ENCODE data around the gene FLT3. TPM values are rescaled to one million over a fixed set of nuclear protein-coding genes. Genes with fewer than 3 reads are reported as not detected.

FLT3 gene
- total RNA-seq, 1 donor from 2014 or later: not detected

DNA sequence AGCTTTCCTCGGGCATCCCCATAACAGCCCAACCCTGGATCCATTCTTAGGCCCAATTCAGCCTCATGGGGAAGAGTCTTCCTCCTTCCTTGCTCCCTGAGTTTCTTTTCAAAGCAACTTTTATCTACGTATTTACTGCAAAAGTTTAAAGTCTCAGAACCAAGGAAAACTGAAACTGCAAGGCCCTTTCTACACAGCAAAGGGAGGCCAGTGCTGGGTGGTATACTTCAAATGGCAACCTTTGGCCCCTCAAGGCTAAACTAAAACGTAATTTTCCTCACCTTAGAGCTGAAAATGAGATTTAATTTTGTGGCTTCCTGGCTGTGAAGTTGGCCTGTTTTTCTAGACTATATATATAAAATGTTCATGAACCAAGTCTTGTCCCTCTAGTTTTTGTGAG, 136.9 kb downstream of the FLT3 start:
- Mint-ChIP-seq H3K9me3 (ENCODE audit: unreplicated experiment) (no peaks in the 10 kb centered on the region), H3K36me3 (ENCODE audit: low read depth, unreplicated experiment) (peaks cover 5% of the 10 kb centered on the region), H3K4me3 (ENCODE audit: unreplicated experiment) (no peak overlapping the region), H3K4me1 (ENCODE audit: unreplicated experiment) (peaks cover 30% of the 10 kb centered on the region), H3K27ac (ENCODE audit: unreplicated experiment) (no peak overlapping the region), H3K27me3 (ENCODE audit: unreplicated experiment) (peaks cover 43% of the 10 kb centered on the region)
- DNase-seq (ENCODE audit: low spot score): no peak
- TF ChIP-seq, protein P1, sequence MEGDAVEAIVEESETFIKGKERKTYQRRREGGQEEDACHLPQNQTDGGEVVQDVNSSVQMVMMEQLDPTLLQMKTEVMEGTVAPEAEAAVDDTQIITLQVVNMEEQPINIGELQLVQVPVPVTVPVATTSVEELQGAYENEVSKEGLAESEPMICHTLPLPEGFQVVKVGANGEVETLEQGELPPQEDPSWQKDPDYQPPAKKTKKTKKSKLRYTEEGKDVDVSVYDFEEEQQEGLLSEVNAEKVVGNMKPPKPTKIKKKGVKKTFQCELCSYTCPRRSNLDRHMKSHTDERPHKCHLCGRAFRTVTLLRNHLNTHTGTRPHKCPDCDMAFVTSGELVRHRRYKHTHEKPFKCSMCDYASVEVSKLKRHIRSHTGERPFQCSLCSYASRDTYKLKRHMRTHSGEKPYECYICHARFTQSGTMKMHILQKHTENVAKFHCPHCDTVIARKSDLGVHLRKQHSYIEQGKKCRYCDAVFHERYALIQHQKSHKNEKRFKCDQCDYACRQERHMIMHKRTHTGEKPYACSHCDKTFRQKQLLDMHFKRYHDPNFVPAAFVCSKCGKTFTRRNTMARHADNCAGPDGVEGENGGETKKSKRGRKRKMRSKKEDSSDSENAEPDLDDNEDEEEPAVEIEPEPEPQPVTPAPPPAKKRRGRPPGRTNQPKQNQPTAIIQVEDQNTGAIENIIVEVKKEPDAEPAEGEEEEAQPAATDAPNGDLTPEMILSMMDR (IDR thresholded peaks at IDR 0.05; ENCODE audit: unreplicated experiment): no peak

DNA sequence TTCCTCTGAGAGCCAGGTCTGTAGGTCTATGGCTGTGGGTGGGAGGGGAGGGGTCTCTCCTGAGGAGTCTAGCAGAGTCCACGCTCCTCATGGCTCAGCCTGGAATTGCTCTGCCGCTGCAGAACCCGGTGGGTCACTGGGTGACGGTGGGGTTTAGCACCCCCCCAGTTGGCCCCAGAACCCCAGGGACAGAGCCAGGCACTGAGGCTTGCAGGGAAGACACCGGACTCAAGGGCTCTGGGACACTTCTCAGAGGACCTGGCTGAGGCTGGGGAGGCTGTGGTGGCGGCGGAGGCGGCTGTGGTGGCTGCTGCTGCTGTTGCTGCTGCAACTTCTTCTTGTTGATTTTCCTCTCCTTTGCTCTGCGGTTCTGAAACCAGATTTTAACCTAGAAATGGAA, 137.4 kb downstream of the FLT3 start:
- Mint-ChIP-seq H3K9me3 (ENCODE audit: unreplicated experiment) (no peaks in the 10 kb centered on the region), H3K36me3 (ENCODE audit: low read depth, unreplicated experiment) (peaks cover 5% of the 10 kb centered on the region), H3K27ac (ENCODE audit: unreplicated experiment) (no peak overlapping the region), H3K4me1 (ENCODE audit: unreplicated experiment) (peaks cover 29% of the 10 kb centered on the region), H3K4me3 (ENCODE audit: unreplicated experiment) (no peak overlapping the region), H3K27me3 (ENCODE audit: unreplicated experiment) (peaks cover 43% of the 10 kb centered on the region)
- TF ChIP-seq, protein P1 (IDR thresholded peaks at IDR 0.05; ENCODE audit: unreplicated experiment): no peak
- no peak for DNase-seq (ENCODE audit: low spot score)

DNA sequence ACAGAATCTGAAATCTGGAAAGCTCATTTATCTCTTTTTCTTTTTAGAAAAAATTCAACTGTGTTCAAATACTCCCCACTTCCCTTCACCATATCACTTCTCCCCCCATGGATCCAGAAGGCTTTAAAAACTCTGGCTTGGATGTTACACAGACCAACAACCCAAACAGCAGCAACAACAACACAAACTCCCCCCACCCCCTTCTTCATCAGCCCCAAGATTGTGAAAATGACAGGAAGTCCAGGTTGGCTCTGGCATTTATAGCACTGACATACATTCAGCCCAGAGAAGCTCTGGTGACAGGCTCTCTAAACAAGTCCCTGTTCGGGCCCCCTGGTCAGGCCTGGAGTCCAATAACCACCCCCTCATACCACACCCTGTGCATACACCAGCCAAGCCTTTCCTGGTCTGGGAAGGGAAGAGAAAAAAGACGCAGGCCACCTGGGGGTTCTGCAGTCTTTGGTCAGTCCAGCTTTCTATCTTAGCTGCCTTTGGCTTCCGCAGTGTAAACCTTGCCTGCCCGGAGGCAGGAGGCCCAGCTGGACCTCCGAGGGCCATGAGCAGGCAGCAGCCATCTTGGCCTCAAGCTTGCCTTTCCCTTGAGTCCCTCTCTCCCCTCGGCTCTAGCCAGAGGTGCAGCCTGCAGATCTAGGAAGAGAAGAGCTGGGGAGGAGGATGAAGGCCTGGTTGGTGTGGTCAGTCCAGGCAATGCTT, 138.1 kb downstream of the FLT3 start:
- Mint-ChIP-seq H3K27ac (ENCODE audit: unreplicated experiment) (no peak overlapping the region), H3K4me3 (ENCODE audit: unreplicated experiment) (no peak overlapping the region)
- DNase-seq (ENCODE audit: low spot score): peak; percentile 21

DNA sequence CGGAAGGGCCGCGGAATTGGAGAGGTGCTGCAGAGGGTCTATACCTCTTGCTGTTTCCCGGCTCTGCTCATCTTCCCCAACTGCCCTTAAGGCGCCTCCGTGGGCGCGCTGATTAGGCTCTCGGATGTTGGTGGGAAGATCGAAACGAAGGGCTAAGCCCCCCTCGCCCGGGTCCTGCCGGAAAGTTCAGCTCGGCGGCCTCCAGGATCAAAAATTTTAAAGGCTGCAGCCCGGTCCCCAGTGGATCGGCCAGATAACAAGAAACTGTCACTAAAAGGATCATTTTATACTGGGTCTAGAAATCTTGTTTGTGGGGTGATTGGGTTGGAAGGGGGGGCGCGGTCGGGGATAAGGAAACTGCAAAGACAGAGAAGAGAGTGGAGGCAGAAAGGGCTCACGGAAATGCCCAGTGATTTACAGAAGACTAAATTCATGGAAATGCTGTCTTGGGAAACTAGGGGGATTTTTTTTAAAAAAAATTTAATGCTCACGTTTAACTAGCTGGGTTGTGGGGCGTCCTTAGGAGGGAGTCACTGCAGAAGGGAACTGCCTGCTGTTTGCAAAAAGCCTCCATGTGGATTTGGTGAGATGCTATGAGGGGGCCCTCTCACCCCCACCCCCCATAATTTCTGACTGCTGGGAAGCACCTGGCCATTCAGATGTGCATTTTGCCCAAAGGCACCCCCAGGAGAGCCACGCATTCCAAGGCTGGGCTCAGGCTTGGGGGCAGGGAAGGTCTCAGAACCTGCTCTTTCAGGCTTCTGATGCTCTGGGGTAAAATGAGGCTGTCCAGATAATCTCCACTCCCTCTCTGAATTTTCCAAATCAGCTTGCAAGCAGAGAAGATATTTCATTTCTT, 138.9 kb downstream of the FLT3 start:
- H3K27me3 Mint-ChIP-seq (ENCODE audit: unreplicated experiment): peaks cover 41% of the 10 kb centered on the region
- no peaks in the 10 kb centered on the region for H3K9me3 Mint-ChIP-seq (ENCODE audit: unreplicated experiment)
- H3K4me3 Mint-ChIP-seq (ENCODE audit: unreplicated experiment): no peak overlapping the region
- no peak overlapping the region for H3K27ac Mint-ChIP-seq (ENCODE audit: unreplicated experiment)
- H3K4me1 Mint-ChIP-seq (ENCODE audit: unreplicated experiment): peaks cover 19% of the 10 kb centered on the region
- TF ChIP-seq, protein P1 (IDR thresholded peaks at IDR 0.05; ENCODE audit: unreplicated experiment): no peak
- no peaks in the 10 kb centered on the region for H3K36me3 Mint-ChIP-seq (ENCODE audit: low read depth, unreplicated experiment)
- peak; percentile 21 for DNase-seq (ENCODE audit: low spot score)

More for the DNA sequence above, 138.1 kb downstream of the FLT3 start:
- H3K9me3 Mint-ChIP-seq (ENCODE audit: unreplicated experiment): no peaks in the 10 kb centered on the region
- TF ChIP-seq, protein P1 (IDR thresholded peaks at IDR 0.05; ENCODE audit: unreplicated experiment): no peak
- peaks cover 22% of the 10 kb centered on the region for H3K4me1 Mint-ChIP-seq (ENCODE audit: unreplicated experiment)
- H3K27me3 Mint-ChIP-seq (ENCODE audit: unreplicated experiment): peaks cover 42% of the 10 kb centered on the region
- H3K36me3 Mint-ChIP-seq (ENCODE audit: low read depth, unreplicated experiment): peaks cover under 1% of the 10 kb centered on the region

Data from endothelial cell (in vitro differentiated cells).